Endothelial cell (in vitro differentiated cells): ENCODE measurements around the gene FXN. TPM values are rescaled to one million over a fixed set of nuclear protein-coding genes. Genes with fewer than 3 reads are reported as not detected.
"Not testable (repeated sequence)": the region's sequence is repeated elsewhere in the genome, so short reads cannot be mapped to it uniquely, and the experiment has no call there.

ENCODE experiments used
- DNase-seq: peaks from one replicate; pipeline ENCODE4 v3.0.0; 2021; ENCODE audit warnings: low spot score
- H3K27ac Mint-ChIP-seq: one replicate; pipeline ENCODE4 v1.8.0; 2021; ENCODE audit warnings: mixed read lengths, inconsistent platforms; ENCODE audit not compliant: unreplicated experiment
- H3K27me3 Mint-ChIP-seq: one replicate; pipeline ENCODE4 v1.8.0; 2021; ENCODE audit warnings: mild to moderate bottlenecking, moderate library complexity, mixed read lengths, inconsistent platforms; ENCODE audit not compliant: unreplicated experiment
- H3K36me3 Mint-ChIP-seq: one replicate; pipeline ENCODE4 v1.8.0; 2021; ENCODE audit warnings: mild to moderate bottlenecking, low read depth, mixed read lengths, inconsistent platforms; ENCODE audit not compliant: unreplicated experiment
- H3K4me1 Mint-ChIP-seq: one replicate; pipeline ENCODE4 v1.8.0; 2021; ENCODE audit warnings: mild to moderate bottlenecking, mixed read lengths, inconsistent platforms; ENCODE audit not compliant: unreplicated experiment
- H3K4me3 Mint-ChIP-seq: one replicate; pipeline ENCODE4 v1.8.0; 2021; ENCODE audit warnings: mild to moderate bottlenecking, mixed read lengths, inconsistent platforms; ENCODE audit not compliant: unreplicated experiment
- H3K9me3 Mint-ChIP-seq: one replicate; pipeline ENCODE4 v1.8.0; 2021; ENCODE audit warnings: mixed read lengths, inconsistent platforms; ENCODE audit not compliant: unreplicated experiment
- CTCF ChIP-seq: fragments of 200-600 bp; sonication (generic); IDR thresholded peaks from one replicate; pipeline ENCODE4 v1.5.0; 2021; ENCODE audit warnings: antibody characterized with exemption; ENCODE audit not compliant: unreplicated experiment
- total RNA-seq: library from RNA; stranded (reverse); fragmentation: NEBNext Ultra II Directional; extraction: Animal tissue kit (Norgen Biotek cat#: 25700); gene quantifications from one replicate; pipeline ENCODE4 v1.2.1, GENCODE V29; 2021; ENCODE audit not compliant: unreplicated experiment

The FXN gene
- total RNA-seq, 1 donor from 2014 or later: 14.4 TPM

- H3K27me3 Mint-ChIP-seq: peaks cover 4% of the 10 kb centered on the region
- H3K27ac Mint-ChIP-seq: no peak overlapping the region
- H3K4me1 Mint-ChIP-seq: peaks cover 51% of the 10 kb centered on the region
- H3K4me3 Mint-ChIP-seq: no peak overlapping the region
- TF ChIP-seq CTCF: no peak
- no peaks in the 10 kb centered on the region for H3K36me3 Mint-ChIP-seq
- no peak for DNase-seq
- H3K9me3 Mint-ChIP-seq: no peaks in the 10 kb centered on the region
Measured at GRCh38 chr9:69093471-69094103, 58.0 kb downstream of the FXN start.

- DNase-seq, H3K27ac Mint-ChIP-seq, H3K36me3 Mint-ChIP-seq, H3K27me3 Mint-ChIP-seq, H3K9me3 Mint-ChIP-seq, H3K4me3 Mint-ChIP-seq: not testable (repeated sequence)
- peaks cover 48% of the 10 kb centered on the region for H3K4me1 Mint-ChIP-seq
Measured at GRCh38 chr9:69094361-69095135, 59.0 kb downstream of the FXN start.

DNA sequence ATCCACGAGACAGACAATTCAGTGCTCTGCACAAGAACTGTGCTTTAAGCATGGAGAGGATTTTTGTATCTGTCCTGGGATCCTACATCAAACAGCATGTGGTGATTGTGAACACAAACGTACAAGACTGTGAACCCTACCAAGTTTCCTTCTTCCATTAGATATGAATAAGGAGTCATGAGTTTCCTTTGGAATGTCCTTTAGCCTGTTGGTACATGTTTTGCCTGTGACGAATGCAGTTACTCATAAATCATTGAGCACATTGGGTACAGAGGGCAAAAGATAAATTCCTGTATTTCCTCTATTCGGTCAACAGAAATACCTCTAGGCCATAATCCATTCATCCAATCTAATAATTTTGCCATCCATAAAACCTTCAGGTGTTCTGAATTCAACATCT lies 61.5 kb downstream of the FXN start:
- no peak overlapping the region for H3K27ac Mint-ChIP-seq
- no peak for TF ChIP-seq CTCF
- H3K27me3 Mint-ChIP-seq: peaks cover 4% of the 10 kb centered on the region
- H3K4me1 Mint-ChIP-seq: peaks cover 31% of the 10 kb centered on the region
- no peak overlapping the region for H3K4me3 Mint-ChIP-seq
- no peak for DNase-seq
- no peaks in the 10 kb centered on the region for H3K36me3 Mint-ChIP-seq
- no peaks in the 10 kb centered on the region for H3K9me3 Mint-ChIP-seq

- Mint-ChIP-seq H3K4me1 (peaks cover 31% of the 10 kb centered on the region), H3K4me3 (no peak overlapping the region), H3K36me3 (no peaks in the 10 kb centered on the region), H3K27me3 (peaks cover 2% of the 10 kb centered on the region), H3K27ac (no peak overlapping the region), H3K9me3 (no peaks in the 10 kb centered on the region)
- TF ChIP-seq CTCF: no peak
- DNase-seq: no peak
Measured at GRCh38 chr9:69097923-69098593, 62.5 kb downstream of the FXN start.

DNA sequence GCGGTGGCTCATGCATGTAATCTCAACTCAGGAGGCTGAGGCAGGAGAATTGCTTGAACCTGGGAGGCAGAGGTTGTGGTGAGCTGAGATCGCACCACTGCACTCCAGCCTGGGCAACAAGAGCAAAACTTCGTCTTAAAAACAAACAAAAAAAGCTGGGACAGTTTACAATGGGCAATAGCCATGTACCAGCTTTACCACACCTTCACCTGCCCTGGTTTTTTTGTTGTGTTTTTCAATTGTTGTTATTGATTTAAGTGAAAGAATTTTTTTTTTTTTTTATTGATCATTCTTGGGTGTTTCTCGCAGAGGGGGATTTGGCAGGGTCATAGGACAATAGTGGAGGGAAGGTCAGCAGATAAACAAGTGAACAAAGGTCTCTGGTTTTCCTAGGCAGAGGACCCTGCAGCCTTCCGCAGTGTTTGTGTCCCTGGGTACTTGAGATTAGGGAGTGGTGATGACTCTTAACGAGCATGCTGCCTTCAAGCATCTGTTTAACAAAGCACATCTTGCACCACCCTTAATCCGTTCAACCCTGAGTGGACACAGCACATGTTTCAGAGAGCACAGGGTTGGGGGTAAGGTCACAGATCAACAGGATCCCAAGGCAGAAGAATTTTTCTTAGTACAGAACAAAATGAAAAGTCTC lies 67.9 kb downstream of the FXN start:
- H3K36me3 Mint-ChIP-seq, H3K9me3 Mint-ChIP-seq, DNase-seq, H3K4me3 Mint-ChIP-seq, H3K27ac Mint-ChIP-seq, H3K27me3 Mint-ChIP-seq: not testable (repeated sequence)
- H3K4me1 Mint-ChIP-seq: peaks cover 11% of the 10 kb centered on the region
